HG03442 (cell line): Measurements from ENCODE around the gene UROC1.

Source experiments
- ATAC-seq: cut with Tn5 transposase; IDR thresholded peaks from one replicate; pipeline ENCODE4 v1.9.1; 2021; ENCODE audit warnings: mild to moderate bottlenecking, moderate library complexity; ENCODE audit not compliant: unreplicated experiment

The UROC1 gene

GRCh38 chr3:126517291-126517951 lies at the start of gene UROC1:
Gene UROC1 (minus strand): TSS chr3:126517773. CDS start chr3:126517719, 54 bp downstream.
- no peak for ATAC-seq

GRCh38 chr3:126562737-126563276 lies 45.2 kb upstream of the UROC1 start:
- no peak for ATAC-seq

- ATAC-seq = no peak
Measured at GRCh38 chr3:126558336-126559071, 40.9 kb upstream of the UROC1 start, which contains the start of gene C3orf22. Gene C3orf22 (minus strand): TSS chr3:126558932. CDS start chr3:126553390, 5,542 bp downstream.

GRCh38 chr3:126557761-126558160 lies 40.2 kb upstream of the UROC1 start:
- no peak for ATAC-seq

GRCh38 chr3:126557415-126557745 lies 39.8 kb upstream of the UROC1 start:
- no peak for ATAC-seq

GRCh38 chr3:126556637-126557414 lies 39.3 kb upstream of the UROC1 start:
- ATAC-seq = no peak

GRCh38 chr3:126555795-126556636 lies 38.4 kb upstream of the UROC1 start:
- ATAC-seq = no peak

GRCh38 chr3:126554560-126555525 lies 37.3 kb upstream of the UROC1 start:
- ATAC-seq = no peak

GRCh38 chr3:126553284-126554084 lies 35.9 kb upstream of the UROC1 start:
- no peak for ATAC-seq

- ATAC-seq = no peak
Measured at GRCh38 chr3:126552688-126553283, 35.2 kb upstream of the UROC1 start.

- no peak for ATAC-seq
Measured at GRCh38 chr3:126551839-126552687, 34.5 kb upstream of the UROC1 start.

- ATAC-seq = no peak
Measured at GRCh38 chr3:126551121-126551838, 33.7 kb upstream of the UROC1 start.

- no peak for ATAC-seq
Measured at GRCh38 chr3:126550488-126551051, 33.0 kb upstream of the UROC1 start.

GRCh38 chr3:126549861-126550487 lies 32.4 kb upstream of the UROC1 start:
- ATAC-seq = no peak

GRCh38 chr3:126548556-126549466 lies 31.2 kb upstream of the UROC1 start:
- no peak for ATAC-seq
